Measurements from ENCODE around the gene ERICH4.
A peak's percentile ranks its signal among the peaks of the same experiment; 100 is the strongest.
"Not testable (repeated sequence)": the region's sequence is repeated elsewhere in the genome, so short reads cannot be mapped to it uniquely, and the experiment has no call there.

Gene ERICH4, protein sequence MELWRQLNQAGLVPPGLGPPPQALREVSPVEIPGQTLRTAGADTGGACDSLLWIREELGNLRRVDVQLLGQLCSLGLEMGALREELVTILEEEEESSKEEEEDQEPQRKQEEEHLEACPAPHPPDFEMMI

DNA sequence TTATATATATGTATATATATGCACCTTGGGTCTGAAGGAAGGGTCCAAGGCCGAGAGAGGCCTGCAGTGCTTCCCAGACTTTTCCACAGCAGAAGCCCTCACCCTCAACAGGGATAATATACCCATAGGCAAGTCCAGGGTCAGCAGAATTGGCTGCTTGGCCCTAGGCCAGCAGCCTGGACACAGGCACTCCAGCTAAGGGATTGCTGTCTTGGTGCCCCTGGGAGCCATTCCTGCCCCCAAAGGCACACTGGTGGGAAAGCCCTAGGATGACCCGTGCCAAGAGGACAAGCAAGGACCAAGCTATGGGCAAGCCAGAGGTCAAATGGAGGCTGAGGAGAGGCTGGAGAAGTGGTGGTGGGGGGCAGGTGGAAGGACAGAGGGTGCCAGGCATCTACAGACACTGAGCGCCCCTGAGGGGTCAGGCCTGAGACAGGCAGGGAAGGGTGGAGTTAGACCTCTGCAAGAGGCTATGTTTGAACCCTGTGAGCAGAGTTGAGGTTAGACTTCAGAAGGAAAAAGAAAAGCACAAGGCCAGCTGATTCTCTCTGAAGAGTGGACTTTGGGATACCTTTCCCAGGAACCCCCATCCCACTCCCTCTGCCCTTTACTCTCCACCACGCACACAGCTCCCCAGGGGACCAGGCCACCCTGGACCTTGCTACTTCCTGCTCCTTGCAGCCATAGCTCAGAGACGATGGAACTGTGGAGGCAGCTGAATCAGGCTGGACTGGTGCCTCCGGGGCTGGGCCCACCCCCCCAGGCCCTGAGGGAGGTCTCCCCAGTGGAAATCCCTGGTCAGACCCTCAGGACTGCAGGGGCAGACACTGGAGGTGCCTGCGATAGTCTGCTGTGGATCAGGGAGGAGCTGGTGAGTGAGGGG, at the start of gene ERICH4:
TSS of gene ERICH4 (plus strand) at position 684 of the 883 bp plus-strand sequence. CDS start at position 698, 14 bp downstream.
- DNase-seq (ENCODE audit: low read depth) = no peak

DNA sequence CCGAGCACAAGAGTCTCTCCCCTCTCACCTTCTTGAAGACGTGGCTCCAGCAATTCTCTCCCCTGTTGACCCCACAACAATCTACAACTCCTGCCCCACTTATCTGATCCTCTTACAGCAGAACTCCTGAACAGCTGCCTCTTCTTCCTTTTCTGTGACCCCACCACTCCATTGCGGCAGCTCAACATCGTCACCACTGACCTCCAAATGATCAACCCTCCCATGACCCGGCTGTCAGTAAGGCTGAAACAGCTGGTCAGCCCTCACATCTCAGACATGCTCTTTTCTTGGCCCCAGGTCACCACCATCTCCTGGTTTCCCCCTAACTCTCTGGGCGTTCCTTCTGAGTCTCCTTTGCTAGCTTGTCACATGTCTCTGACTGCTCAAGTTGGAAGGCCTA, 47.6 kb upstream of the ERICH4 start:
- no peak for DNase-seq (ENCODE audit: low read depth)

DNA sequence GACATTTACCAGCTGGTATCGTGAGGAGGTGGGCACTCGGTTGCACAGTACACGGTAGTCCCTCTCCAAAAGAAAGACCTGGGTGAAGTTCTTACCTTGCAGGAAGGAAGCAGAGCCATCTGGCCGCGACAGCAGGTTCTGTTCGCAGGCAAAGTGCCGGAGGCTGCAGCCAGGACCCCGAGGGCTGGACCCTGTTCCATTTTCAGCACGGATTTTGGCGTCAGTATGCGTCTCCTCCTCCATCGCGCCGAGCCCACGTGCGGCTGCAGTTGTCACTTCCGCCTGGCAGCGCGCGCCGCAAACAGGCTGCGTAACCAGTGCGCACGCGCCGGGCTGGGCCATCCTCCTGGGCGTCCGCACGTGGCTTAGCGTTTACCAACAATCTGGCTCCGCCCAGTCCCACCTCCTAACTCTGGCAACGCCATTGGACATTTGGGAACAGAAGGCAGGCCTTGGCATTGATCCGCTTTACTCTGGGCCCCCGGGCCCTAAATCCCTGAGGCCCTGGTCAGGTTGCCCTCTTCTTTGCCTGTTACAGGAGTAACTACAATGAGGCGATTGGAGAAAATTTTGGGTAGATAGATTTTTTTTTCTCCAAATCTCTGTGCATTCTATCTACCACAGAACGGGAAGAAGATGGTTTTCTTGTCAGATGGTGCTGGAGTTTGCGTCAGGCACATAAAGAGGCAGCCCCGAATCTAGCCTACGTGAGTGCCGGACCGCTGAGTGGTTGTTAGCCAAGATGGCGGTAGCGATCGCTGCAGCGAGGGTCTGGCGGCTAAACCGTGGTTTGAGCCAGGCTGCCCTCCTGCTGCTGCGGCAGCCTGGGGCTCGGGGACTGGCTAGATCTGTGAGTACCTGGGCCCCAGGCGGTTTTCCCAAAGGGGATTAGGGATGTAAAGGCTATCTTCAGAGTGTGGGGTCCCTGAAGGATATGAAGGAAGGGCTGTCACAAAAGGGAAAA, 45.6 kb upstream of the ERICH4 start, which contains the start of the genes BCKDHA and EXOSC5:
TSS of gene BCKDHA (plus strand) at position 733 of the 964 bp plus-strand sequence. CDS start at position 743, 10 bp downstream.
TSS of gene EXOSC5 (minus strand) at position 274 of the 964 bp plus-strand sequence. CDS start at position 243, 31 bp downstream.
- DNase-seq (ENCODE audit: low read depth) = peak; percentile 98

DNA sequence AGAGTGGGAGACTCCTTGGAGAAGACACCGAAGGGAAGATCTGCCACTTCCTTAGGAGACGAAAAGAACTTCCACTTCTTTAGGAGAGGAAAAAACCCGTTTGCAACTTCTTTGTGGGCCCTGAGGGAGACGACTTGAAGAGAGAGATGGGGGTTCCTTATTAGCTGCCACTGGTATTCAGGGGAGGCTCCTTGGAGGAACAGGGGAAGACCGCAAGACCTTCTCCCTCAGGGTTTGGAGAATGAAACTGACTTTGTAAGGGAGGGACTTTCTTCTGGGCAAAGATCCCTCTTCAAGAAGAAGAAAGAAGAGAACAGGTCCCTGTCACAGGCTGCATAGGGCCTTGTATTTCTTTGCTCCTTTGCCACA, 44.9 kb upstream of the ERICH4 start:
- DNase-seq (ENCODE audit: low read depth) = no peak

DNA sequence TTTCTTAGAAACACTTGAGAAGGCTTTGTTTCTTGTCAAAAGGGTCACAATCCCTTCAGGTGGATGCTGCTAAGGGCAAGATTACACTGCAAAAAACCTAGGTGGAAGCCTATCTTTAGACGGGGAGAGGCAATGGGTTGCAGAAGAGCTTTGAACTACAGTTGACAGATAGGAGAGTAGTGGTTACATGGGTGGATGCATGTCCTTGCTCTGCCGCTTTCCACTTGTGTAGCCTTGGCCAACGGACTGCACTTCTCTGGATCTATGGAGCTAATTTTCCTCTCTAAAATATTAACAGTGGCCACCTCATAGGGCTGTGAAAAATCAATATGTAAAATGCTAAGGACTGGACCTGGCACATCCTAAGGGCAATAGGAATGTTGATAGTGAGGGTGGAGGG, 44.4 kb upstream of the ERICH4 start:
- no peak for DNase-seq (ENCODE audit: low read depth)

DNA sequence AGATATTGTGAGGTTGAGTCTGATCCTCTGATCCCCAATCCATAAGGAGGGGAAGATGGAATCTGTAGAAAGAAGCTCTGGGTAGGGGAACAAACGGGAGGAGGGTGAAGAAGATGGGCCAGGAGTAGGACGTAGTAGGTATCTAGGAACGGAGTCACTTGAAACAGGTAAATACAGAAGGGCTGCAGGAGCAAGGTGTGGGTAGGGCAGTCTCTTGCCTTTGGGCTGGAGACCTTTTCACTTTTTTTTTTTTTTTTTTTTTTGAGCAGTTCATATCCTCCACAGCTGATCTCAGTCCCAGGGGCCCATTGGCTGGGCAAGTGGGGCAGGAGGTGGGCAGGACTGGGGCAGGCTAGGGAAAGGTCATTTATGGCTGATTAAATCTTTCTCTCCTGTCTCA, 43.9 kb upstream of the ERICH4 start:
- DNase-seq (ENCODE audit: low read depth) = no peak

DNA sequence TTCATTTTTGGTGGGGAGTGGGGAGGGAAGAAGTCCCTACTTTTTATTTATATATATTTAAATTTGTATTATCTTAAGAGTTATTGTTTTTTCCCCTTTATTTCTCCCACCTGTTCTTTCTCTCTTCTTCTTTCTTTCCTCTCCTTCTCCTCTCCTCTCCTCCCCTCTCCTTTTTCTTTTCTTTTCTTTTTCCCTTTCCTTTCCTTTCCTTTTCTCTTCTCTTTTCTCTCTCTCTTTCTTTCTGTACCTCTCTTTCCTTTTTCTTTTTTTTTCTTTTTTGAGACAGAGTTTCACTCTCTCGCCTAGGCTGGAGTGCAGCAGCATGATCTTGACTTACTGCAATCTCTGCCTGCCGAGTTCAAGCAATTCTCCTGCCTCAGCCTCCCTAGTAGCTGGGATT, 43.4 kb upstream of the ERICH4 start:
- DNase-seq (ENCODE audit: low read depth) = no peak

DNA sequence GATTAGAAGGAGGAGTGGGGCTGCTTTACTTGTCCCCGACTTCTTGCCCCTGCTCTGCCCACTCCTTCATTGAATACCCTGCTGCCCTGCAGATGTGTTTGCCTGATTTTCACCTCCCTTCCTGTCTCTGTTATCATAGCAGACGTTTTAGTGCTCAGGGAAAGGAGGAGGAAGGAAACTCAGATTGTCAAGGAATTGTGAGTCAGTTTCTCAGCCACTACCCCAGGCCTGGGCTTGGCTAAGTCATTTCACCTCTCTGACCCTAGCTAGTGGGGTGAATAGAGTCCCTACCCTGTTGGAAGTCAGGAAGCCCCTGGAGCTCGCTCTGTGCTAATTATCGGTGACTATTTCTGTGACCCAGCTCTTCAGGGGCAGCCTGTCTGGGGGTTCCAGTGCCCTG, 41.5 kb upstream of the ERICH4 start:
- DNase-seq (ENCODE audit: low read depth) = no peak

DNA sequence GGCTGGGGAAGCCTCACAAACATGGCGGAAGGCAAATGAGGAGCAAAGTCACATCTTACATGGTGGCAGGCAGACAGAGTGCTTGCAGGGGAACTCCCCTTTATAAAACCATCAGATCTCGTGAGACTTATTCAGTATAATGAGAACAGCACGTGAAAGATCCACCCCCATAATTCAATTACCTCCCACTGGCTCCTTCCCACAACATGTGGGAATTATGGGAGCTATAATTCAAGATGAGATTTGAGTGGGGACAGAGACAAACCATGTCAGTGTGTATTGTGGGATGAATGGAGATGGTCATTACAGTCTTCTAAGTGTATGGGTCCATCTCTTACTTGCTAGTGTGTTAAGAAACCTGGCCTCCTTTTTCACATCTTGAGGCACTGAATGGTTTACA, 40.9 kb upstream of the ERICH4 start:
- DNase-seq (ENCODE audit: low read depth) = no peak

DNA sequence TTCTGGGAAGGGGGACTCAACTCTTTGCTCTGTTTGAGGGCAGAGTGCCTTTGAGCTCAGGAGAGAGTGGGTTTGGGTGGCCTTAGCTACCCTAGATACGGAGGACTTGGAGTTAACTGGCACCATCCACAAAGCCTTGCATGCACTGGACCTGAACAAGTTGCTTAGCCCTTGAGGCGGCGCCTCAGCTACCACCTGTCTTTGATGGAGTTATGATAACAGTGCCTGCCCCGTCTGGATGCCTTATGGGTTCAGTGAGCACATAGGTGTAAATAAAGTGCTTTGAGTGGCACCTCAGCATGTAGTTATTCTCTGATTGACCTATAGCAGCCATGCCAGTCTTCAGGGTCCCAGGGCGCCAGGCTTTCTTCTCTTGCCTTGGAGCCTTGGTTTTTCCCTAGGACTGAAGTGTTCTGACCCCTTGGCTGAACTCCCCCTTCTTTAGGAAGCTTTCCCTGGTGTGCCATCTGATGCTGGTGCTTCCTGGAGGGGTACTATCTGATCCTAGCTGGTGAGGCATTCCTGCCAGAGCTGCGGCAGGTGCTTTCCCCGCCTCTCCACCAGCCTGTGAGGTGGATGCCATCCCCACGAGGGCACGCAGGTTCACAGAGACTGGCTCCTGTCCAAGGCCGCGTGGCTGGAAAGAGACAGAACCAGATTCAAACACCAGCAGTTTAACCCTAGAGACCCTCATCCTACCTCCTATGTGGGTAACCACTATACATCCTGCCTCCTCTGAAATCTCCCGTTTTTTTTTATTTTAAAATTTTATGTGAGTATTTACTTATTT, 39.6 kb upstream of the ERICH4 start:
- DNase-seq (ENCODE audit: low read depth) = no peak

DNA sequence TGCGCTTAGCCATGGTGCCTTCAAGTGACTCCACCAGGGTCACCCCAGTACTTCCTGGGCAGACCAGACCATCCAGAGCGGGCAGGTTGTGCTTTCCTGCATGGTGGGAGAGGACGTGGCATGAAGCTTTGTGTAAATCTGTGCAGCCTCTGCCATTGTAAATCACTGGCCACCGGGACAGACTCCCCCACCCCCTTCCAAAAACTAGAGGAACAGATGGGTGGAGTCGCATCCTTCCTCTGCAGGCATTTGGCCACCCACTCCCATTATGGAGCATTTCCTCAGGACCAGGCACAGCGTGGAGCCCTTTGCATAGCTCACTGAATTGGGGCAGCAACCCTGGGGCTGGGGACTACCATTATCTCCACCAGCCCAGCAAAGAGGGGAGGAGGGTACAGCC, 37.2 kb upstream of the ERICH4 start:
- DNase-seq (ENCODE audit: low read depth) = no peak

DNA sequence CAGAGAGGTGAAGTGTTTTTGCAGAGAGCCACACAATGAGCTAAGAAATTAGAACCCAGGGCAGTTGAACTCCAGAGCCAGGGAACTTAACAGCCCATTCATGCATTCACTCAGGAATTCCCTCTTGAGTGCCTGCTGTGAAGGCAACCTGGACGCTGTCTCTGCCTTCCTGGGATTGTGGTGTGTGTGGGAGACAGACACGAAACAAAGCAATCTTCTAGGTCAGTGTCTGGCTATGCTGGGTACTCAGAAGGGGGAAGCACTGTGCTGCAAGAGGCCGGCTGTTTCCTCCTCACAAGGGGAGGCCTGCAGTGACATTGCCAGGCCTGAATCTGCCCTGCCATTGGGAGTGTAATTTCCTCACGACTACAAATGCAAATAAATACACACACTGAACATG, 35.7 kb upstream of the ERICH4 start:
- no peak for DNase-seq (ENCODE audit: low read depth)

DNA sequence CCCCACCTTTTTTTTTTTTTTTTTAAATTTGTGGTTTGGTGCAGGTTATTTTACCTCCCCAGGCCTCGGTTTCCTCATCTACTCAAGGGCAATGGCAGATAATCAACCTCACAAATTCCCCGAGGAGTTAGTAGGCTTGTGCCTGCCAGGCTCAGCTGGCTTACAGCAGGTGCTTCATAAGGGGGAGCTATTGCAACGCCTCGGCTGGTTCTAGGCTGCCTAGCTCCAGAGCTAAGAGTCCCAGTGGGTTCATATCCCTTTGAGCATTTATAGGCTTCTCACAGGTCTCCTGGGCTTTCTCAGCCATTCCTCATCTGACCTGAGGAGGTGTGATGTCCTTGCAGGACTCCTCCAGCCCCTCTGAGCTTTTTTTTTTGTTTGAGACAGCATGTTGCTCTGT, 34.7 kb upstream of the ERICH4 start:
- DNase-seq (ENCODE audit: low read depth) = no peak

DNA sequence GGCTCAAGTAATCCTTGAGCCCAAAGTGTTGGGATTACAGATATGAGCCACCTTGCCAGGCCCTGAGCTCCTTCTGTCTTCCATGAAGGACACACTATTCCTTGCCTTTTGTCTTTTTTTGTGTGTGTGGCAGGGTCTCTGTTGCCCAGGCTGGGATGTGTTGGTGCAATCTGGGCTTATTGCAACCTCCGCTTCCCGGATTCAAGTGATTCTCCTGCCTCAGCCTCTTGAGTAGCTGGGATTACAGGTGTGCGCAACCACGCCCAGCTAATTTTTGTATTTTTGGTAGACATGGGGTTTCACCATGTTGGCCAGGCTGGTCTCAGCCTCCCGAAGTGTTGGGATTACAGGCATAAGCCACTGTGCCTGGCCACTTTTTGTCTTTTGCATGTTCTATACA, 34.1 kb upstream of the ERICH4 start:
- DNase-seq (ENCODE audit: low read depth) = not testable (repeated sequence)

DNA sequence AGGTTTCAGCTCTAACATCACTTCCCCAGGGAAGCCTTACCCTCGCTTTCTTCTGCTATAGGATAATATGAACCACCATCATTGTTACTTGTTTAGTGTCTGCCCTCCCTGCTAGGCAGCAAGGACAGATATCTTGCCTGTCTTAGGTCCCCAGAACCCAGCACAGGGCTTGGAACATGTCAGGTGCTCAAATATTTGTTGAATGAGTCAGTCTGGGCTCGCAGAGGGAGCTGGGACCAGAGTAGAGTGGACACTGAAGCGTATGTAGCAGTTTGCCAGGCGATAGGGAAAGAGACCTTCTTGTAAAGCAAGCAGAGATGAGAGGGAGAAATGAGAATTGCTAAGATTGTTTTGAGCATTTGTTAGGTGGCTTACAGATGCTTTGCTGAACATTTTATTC, 33.7 kb upstream of the ERICH4 start:
- no peak for DNase-seq (ENCODE audit: low read depth)

DNA sequence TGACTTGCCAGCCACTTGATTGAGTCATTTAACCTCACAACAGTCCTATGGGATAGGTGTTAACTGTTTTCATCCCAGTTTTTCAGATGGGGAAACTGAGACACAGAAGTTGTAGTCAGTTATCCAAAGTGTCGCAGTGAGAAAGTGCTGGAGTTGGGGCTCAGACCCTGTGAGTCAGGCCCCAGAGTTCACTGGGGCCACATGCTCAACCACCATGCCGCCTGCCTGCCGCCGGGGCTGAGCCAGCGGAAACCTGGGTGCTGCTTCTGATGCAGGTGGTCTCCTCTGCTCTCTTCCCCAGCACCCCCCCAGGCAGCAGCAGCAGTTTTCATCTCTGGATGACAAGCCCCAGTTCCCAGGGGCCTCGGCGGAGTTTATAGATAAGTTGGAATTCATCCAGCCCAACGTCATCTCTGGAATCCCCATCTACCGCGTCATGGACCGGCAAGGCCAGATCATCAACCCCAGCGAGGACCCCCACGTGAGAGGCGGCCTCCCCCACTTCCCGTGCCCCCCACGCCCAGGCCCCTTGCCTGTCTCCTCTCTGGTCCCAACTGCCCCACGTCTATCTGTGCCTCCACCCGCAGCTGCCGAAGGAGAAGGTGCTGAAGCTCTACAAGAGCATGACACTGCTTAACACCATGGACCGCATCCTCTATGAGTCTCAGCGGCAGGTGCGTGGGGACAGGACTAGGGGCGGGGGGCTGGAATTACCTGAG, 32.5 kb upstream of the ERICH4 start:
- DNase-seq (ENCODE audit: low read depth) = no peak

DNA sequence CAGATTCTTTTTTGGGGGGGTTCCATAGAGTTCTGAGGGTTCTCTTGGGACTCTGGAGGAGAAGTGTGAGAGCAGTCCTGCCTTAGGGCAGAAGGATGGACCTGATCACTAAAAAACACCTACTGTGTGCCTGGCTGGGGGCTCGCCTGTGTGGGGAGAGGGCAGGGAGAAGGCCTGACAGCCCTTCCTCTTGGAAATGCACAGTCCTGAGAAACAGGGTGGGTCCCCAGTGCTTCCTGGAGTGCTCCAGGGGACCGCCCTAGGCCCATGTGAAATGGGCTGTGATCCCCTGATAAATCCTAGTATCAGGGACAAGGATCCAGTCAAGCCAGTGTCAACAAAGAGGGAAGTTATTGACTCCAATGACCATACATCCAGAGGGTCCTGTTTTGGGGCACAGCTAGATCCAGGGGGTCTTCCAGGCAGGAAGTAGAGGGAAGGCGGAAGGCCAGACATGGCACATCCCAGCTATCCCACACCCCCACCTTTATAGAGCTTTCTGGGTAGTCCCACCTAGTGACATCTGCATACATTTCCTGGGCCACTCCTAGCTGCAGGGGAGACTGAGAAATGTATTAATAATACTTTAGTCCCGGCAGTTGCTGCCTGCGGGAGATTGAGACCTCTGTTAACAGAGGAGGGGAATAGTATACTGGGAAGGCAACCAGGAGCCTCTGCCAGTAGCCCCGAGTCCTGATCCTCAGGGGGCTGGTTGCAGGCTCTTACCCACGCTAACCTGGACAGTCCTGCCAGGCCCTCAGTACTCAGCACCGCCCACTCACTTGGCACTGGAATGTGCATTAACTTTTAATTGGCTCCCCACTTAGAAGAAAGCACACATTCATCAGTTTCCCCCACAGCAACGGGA, 31.6 kb upstream of the ERICH4 start:
- DNase-seq (ENCODE audit: low read depth) = no peak

DNA sequence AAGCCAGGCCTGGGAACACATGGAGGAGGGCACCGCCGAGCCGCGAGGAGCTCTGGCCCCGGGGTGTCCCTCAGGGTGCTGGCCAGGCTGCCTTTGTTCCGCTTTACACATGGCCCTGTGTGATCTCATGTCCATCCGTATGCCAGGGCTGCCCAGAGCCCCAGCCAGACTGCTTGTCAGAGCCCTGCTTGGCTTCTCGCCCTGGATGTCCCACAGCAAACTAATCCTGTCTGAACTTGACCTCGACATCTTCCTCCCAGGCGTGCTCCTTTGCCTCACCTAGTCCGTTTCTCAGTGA, 31.0 kb upstream of the ERICH4 start:
- DNase-seq (ENCODE audit: low read depth) = no peak

DNA sequence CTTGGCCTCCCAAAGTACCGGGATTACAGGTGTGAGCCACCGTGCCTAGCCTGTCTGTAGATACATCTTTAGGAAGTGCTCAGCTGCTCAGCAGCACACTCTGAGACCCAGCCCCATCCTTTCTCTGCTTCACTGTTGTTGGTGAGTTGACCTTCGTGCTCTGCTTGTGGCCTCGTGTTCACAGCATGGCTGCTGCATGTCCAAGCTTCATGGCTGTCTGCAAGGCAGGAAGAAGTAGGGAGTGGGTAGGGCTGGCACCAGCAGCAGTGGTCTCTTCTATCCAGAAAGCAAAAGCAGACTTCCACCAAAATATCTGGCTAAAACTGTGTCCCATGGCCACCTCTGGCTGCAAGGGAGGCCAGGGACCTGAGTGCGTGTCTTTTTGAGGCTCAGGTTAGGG, 30.0 kb upstream of the ERICH4 start:
- DNase-seq (ENCODE audit: low read depth) = no peak

DNA sequence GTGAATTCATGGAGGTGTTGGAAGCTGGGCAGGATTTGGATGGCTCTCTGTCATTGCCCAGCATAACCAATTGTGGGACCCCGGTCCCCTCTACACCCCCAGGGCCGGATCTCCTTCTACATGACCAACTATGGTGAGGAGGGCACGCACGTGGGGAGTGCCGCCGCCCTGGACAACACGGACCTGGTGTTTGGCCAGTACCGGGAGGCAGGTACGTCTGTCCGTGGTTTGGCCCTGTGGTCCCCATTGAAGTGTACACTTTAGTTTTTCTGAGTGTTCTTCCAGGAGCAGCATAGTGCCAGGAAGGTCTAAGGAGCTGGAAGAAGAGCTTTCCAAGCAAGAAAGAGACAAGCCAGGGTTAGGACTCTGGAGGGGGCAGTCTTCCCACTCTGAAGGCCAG, 29.0 kb upstream of the ERICH4 start:
- no peak for DNase-seq (ENCODE audit: low read depth)
